NT2/D1 (cell line): ENCODE results near the gene BICC1.

Experiments used
- DNase-seq: peaks from one replicate; pipeline ENCODE4 v3.0.0-alpha.2; 2011; ENCODE audit warnings: low read depth, low spot score
- H3K27me3 ChIP-seq: 2 replicates; pipeline ENCODE4 v1.6.0; 2011; ENCODE audit warnings: mild to moderate bottlenecking; ENCODE audit not compliant: insufficient read length, insufficient read depth
- H3K36me3 ChIP-seq: 2 replicates; pipeline ENCODE4 v1.6.1; 2011; ENCODE audit warnings: mild to moderate bottlenecking, low read length, mixed read lengths; ENCODE audit not compliant: insufficient read depth, insufficient read length
- H3K4me1 ChIP-seq: 2 replicates; pipeline ENCODE4 v1.5.1; 2011; ENCODE audit not compliant: insufficient read depth, insufficient read length
- H3K4me3 ChIP-seq: 2 replicates; pipeline ENCODE4 v1.5.1; 2011; ENCODE audit warnings: low read depth; ENCODE audit not compliant: insufficient read length
- H3K9ac ChIP-seq: 2 replicates; pipeline ENCODE4 v1.6.0; 2011; ENCODE audit warnings: low read depth; ENCODE audit not compliant: insufficient read length
- H3K9me3 ChIP-seq: 2 replicates; pipeline ENCODE4 v1.5.1; 2011; ENCODE audit warnings: mild to moderate bottlenecking, low read length; ENCODE audit not compliant: insufficient read depth
- SUZ12 ChIP-seq: IDR thresholded peaks from 2 replicates; pipeline ENCODE4 v1.6.1; 2011; ENCODE audit not compliant: insufficient read length, insufficient read depth; ENCODE audit errors: extremely low read depth
- YY1 ChIP-seq: IDR thresholded peaks from 2 replicates; pipeline ENCODE4 v1.6.1; 2011; ENCODE audit not compliant: insufficient read length, insufficient read depth
- ZNF274 ChIP-seq: IDR thresholded peaks from 2 replicates; pipeline ENCODE4 v1.6.1; 2011; ENCODE audit warnings: mild to moderate bottlenecking, low read depth, low read length

BICC1 gene

GRCh38 chr10:58517491-58518355 lies 5.1 kb downstream of the BICC1 start:
- TF ChIP-seq ZNF274 (no peak), SUZ12 (no peak), YY1 (no peak)
- Histone ChIP-seq H3K9me3 (no peaks in the 10 kb centered on the region), H3K4me3 (no peak overlapping the region), H3K4me1 (no peaks in the 10 kb centered on the region), H3K36me3 (no peaks in the 10 kb centered on the region), H3K27me3 (peaks cover 26% of the 10 kb centered on the region), H3K9ac (no peak overlapping the region)
- no peak for DNase-seq

- Histone ChIP-seq H3K9ac (no peak overlapping the region), H3K4me3 (no peak overlapping the region), H3K4me1 (no peaks in the 10 kb centered on the region), H3K27me3 (peaks cover 17% of the 10 kb centered on the region), H3K9me3 (no peaks in the 10 kb centered on the region), H3K36me3 (no peaks in the 10 kb centered on the region)
- TF ChIP-seq YY1 (no peak), SUZ12 (no peak), ZNF274 (no peak)
- no peak for DNase-seq
These were observed 6.1 kb downstream of the BICC1 start for GRCh38 chr10:58518775-58519174.

DNA sequence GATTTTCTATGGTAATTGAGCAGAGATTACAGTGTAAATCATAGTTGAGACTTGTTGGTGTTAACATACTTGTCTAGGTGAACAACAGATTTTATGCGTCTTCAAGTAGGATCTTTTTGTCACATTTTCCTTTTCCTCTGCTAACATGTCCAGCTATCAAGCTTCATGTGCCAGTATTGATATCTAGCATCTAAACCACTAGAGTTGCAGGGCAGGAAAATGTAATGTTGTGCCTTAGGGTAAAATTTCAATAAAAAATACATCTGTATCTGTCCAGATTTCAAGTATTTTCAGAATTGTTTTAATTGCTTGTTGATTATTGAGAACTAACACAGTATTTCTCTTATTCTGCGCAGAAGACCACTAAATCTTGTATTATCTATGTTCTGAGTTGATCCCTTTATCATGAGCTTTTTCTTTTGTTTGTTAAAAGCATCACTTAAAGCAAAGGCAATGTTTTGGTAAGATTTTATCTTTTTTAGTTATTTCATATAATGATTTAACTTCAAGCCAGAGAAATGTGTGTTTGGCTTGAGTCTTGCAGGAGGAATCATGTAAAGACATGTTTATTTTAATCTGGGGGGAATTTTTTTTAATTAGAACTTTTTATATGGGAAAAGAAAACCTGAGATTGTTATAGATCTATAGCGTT lies 16.5 kb downstream of the BICC1 start:
- H3K4me1 ChIP-seq = no peaks in the 10 kb centered on the region
- H3K36me3 ChIP-seq = no peaks in the 10 kb centered on the region
- H3K4me3 ChIP-seq = no peak overlapping the region
- H3K27me3 ChIP-seq = no peaks in the 10 kb centered on the region
- H3K9me3 ChIP-seq = no peaks in the 10 kb centered on the region
- H3K9ac ChIP-seq = no peak overlapping the region
- DNase-seq = no peak
- no peak for TF ChIP-seq YY1
- no peak for TF ChIP-seq SUZ12
- TF ChIP-seq ZNF274 = no peak

DNA sequence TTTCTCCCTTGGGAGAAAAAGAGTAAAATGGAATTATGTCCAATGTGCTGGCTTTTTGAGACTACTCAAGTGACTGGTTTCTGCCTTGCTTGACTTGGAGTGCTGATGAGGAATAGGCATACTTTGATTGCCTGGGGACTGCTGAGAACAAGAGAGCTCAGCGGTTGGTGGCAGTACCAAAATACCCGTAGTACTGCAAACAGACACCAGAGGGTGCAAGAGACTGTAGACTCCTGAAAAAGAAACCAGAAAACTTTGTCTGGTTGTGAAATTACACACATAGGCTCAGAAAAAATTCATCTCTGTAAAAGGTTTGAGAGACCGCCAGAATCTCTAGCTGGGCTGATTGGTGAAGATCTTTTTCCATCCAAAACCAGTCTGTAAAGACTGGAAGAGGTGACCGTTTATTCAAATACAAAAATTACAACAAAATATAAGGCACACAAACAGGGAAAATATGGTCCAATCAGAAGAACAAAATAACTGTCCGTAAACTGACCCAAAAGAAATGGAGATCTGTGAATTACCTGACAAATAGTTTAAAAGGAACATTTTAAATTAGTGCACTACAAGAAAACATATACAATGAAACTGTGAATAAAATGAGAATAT lies 18.5 kb downstream of the BICC1 start:
- TF ChIP-seq YY1 (no peak), ZNF274 (no peak), SUZ12 (no peak)
- H3K27me3 ChIP-seq = no peaks in the 10 kb centered on the region
- no peak overlapping the region for H3K9ac ChIP-seq
- no peaks in the 10 kb centered on the region for H3K36me3 ChIP-seq
- peak; percentile 62 for DNase-seq
- no peaks in the 10 kb centered on the region for H3K4me1 ChIP-seq
- H3K9me3 ChIP-seq = no peaks in the 10 kb centered on the region
- no peak overlapping the region for H3K4me3 ChIP-seq

DNA sequence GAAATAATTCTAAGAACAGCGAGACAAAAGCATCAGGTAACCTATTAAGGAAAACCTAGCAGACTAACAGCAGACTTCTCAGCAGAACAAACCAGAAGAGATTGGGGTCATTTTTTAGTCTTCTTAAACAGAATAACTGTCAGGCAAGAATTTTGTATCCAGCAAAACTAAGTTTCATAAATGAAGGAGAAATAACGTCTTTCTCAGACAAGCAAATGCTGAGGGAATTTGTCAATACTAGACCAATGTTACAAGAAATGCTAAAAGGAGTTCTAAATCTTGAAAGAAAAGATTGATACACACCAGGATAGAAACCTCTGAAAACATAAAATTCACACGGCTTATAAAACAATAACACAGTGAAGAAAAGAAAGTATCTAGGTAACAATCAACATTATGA lies 22.6 kb downstream of the BICC1 start:
- Histone ChIP-seq H3K4me1 (no peaks in the 10 kb centered on the region), H3K9me3 (no peaks in the 10 kb centered on the region)
- no peak for TF ChIP-seq ZNF274
- TF ChIP-seq SUZ12 = no peak
- TF ChIP-seq YY1 = no peak

DNA sequence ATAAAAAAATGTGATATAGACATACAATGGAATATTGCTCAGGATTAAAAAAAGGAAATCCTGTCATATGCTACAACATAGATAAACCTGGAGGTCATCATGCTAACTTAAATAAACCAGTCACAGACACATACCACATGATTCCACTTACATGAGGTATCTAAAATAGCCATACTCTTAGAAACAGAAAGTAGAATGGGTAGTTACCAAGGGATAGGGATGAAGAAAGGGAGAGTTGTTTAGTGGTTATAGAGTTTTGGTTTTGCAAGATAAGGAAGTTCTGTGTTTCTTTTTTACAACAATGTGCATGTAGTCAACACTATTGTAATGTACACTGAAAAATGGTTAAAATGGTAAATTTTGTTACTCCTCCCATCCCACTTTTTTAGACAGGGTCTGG lies 30.5 kb downstream of the BICC1 start:
- H3K4me1 ChIP-seq = no peaks in the 10 kb centered on the region
- TF ChIP-seq SUZ12 = no peak
- no peak for TF ChIP-seq YY1
- TF ChIP-seq ZNF274 = no peak

More for the DNA sequence above, 22.6 kb downstream of the BICC1 start:
- H3K9ac ChIP-seq = no peak overlapping the region
- H3K4me3 ChIP-seq = no peak overlapping the region
- DNase-seq = no peak
- no peaks in the 10 kb centered on the region for H3K27me3 ChIP-seq
- no peaks in the 10 kb centered on the region for H3K36me3 ChIP-seq

DNA sequence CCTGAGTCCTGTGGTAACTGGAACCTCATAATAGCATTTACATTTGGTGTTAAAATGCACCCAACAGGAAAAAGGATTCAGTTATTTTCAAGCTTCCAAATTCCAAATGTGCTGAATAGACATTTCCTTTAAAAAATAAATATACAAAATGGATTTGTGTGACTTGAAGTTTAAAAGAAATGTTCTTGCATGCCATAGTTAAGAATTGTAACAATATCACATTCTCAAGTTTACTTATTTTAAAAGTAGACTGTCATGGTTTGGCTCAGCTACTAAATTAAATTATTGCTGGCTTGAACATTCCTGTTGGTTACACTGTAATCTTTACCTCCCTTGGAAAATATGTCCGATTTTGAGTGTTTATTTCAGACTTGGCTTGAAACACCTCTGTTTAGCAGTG lies 31.5 kb downstream of the BICC1 start:
- TF ChIP-seq SUZ12 (no peak), ZNF274 (no peak), YY1 (no peak)
- Histone ChIP-seq H3K9ac (no peak overlapping the region), H3K4me1 (no peaks in the 10 kb centered on the region), H3K27me3 (no peaks in the 10 kb centered on the region), H3K9me3 (no peaks in the 10 kb centered on the region), H3K4me3 (no peak overlapping the region), H3K36me3 (no peaks in the 10 kb centered on the region)
- no peak for DNase-seq

More for the DNA sequence above, 30.5 kb downstream of the BICC1 start:
- no peaks in the 10 kb centered on the region for H3K9me3 ChIP-seq
- no peaks in the 10 kb centered on the region for H3K36me3 ChIP-seq
- no peak overlapping the region for H3K4me3 ChIP-seq
- H3K9ac ChIP-seq = no peak overlapping the region
- no peak for DNase-seq
- H3K27me3 ChIP-seq = no peaks in the 10 kb centered on the region
